GM21529 (cell line): ENCODE measurements around the gene SEC61A2.
"Not testable (repeated sequence)": the region's sequence is repeated elsewhere in the genome, so short reads cannot be mapped to it uniquely, and the experiment has no call there.

ENCODE experiments used
- ATAC-seq: cut with Tn5 transposase; IDR thresholded peaks from one replicate; pipeline ENCODE4 v1.9.1; 2021; ENCODE audit not compliant: unreplicated experiment

Gene SEC61A2

DNA sequence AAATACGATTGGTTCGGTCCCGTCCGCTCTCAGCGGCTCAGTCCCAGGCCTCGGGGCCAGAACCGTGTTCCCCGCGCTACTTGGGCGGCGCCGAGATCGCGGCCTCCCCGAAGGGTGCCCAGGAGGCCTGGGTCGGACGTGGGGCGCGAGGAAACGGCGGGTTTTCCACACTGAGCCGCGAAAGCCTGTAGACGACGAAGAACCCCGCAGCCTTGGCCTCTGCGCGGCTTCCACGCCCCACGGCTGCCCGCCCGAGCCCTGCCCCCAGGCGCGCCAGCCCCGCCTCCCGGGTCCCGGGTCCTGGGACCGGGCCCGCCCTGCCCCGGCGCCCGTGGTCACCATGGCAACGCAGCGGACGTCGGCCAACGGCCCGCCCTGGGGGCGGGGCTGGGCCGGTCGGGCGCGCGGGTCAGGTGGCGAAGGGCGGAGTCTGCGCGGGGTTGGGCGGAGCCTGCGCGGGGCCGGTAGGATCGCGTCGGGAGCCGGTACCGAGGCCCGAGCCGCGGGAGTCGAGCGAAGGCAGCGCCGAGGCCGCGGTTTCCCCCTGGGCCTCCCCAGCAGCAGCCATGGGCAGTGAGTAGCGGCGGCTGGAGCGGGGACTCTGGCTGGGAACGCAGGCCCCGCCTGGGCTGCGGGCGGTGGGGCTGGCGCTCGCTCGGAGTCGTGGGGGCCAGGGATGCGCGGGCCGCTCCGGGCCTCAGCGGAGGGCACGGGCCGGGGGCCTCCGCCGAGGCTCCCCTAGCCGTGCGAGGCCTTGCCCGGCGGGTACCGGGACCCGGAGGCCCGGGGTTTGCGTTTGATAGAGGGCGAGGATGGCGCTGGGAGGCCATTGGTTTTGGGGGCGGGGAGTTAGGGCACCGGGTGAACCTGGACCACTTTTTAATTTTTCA is at the start of gene SEC61A2:
TSS of gene SEC61A2 (plus strand) at position 456 of the 890 bp plus-strand sequence. CDS start at position 567, 111 bp downstream.
- ATAC-seq, result peak; percentile 91

GRCh38 chr10:12081470-12081869 is 48.0 kb upstream of the SEC61A2 start:
- no peak for ATAC-seq

GRCh38 chr10:12081879-12082557 is 47.5 kb upstream of the SEC61A2 start:
- ATAC-seq, result no peak

- no peak for ATAC-seq
Observed at GRCh38 chr10:12088919-12089318, 40.6 kb upstream of the SEC61A2 start.

DNA sequence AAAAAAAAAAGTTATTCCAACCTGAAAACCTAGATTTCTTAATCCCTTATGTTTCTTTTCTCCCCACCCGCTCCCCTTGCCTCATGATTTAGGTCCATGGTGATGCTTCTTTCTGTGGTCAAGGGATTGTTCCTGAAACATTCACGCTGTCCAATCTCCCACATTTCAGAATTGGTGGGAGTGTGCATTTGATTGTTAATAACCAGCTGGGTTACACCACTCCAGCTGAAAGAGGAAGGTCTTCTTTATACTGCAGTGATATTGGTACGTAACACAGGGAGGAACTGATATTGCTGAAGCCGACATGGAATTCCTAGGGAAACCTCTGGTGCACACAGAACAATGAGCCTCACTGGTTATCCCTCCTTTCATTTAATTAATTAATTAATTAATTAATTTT is 38.1 kb upstream of the SEC61A2 start:
- ATAC-seq, result no peak

- ATAC-seq, result not testable (repeated sequence)
Observed at GRCh38 chr10:12097361-12097760, 32.1 kb upstream of the SEC61A2 start.

DNA sequence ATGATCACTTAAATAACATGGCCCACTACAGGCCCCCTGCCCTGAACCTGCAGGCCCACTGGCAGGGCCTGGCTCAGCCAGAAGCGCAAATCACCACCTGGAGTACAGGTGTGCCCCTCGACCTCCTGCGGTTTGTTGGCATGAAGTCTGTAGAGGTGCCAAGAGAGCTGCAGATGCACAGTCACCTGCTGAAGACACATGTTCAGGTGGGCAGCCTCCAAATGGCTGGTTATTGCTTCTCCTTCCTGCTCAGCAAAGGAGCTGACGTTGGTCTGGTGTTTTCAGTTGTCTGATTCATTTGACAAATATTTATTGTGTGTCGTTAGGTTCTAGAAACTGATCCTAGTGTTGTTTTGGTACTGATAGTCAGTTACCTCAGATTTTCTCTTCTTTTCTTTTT is 31.7 kb upstream of the SEC61A2 start:
- ATAC-seq, result no peak

DNA sequence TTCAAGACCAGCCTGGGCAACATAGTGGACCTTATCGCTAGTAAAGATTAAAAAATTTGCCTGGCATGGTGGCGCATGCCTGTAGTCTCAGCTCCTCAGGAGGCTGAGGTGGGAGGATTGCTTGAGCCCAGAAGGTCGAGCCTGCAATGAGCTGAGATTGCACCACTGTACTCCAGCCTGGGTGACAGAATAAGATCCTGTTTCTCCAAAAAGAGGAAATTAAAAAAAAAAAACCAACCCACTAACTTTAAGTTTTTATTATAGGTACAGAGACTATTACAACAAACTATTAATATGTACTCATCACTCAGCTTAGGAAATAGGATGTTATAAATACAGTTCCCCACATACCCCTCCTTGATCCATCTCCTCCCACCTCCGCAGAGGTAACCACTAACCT is 30.5 kb upstream of the SEC61A2 start:
- no peak for ATAC-seq

DNA sequence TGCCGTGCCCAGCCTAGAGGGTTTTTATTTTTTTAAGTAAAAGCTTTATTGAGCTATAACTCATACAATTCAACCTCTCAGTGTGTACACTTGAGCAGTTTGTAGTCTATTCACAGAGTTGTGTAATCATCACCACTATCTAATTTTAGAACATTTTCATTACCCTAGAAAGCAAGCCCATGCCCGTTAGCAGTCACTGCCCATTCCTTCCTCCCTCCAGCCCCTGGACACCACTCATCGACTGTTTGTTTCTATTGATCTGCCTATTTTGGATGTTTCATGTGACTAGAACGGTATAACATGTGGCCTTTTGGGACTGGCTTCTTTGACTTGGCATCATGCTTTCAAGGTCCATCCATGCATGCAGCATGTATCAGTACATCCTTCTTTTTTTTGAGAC is 25.7 kb upstream of the SEC61A2 start:
- no peak for ATAC-seq

DNA sequence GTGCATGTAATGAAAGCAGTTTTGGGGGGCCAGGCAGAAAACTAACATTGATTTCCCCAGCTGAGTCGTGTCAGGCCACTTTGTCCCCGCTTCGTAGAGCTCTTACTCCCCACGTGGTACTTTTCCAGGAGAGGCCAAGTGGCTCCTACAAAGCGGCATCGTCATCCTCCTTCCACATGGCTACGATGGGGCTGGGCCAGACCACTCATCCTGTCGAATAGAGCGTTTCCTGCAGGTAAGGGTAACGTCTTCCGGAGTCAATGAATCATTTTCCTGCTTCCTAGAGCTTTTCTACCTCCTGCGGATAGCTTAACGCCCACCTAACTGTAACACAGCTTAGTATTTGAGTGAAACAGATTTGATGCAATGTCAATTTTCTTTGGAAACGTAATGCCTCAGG is 21.7 kb upstream of the SEC61A2 start:
- no peak for ATAC-seq

GRCh38 chr10:12109286-12109685 is 20.2 kb upstream of the SEC61A2 start:
- ATAC-seq, result no peak

GRCh38 chr10:12111528-12111927 is 17.9 kb upstream of the SEC61A2 start:
- ATAC-seq, result no peak

DNA sequence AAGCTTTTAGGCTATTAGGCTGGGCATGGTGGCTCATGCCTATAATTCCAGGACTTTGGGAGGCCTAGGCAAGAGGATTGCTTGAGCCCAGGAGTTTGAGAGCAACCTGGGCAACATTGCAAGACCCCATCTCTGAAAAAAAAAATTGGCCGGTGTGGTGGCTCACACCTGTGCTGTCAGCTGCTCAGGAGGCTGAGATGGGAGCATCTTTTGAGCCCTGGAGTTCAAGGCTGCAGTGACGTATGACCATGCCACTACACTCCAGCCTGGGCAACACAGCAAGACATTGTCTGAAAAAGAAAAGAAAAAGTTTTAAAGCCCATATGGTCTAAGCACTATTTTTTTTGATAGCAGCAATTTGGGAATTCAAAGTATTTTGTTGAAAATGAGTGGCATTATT is 15.8 kb upstream of the SEC61A2 start:
- ATAC-seq, result no peak

- ATAC-seq, result no peak
Observed at GRCh38 chr10:12121673-12122072, 7.8 kb upstream of the SEC61A2 start.

- ATAC-seq, result peak; percentile 34
Observed at GRCh38 chr10:12130237-12130872, 878 bp downstream of the SEC61A2 start.

GRCh38 chr10:12135631-12136030 is 6.2 kb downstream of the SEC61A2 start:
- ATAC-seq, result no peak

DNA sequence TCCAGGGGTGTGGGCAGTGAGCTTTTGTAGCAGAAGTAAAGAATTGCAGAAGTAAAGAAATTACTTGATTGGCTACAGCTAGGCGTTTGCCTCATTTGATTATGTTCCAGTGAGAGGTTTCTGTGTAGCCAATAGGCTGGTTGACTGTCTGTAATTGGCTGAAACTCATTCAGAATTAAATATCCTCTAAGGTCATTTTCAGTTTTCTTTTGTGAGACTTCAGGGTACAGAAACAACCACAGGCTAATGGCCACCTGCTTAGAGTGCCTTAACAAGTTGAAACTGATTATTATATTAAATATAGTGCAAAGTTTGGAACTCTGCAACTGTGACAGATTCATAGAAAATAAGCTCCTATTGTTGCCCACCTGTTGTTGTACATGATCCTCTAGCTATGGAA is 10.6 kb downstream of the SEC61A2 start:
- ATAC-seq, result no peak

GRCh38 chr10:12144538-12144937 is 15.1 kb downstream of the SEC61A2 start:
- no peak for ATAC-seq

DNA sequence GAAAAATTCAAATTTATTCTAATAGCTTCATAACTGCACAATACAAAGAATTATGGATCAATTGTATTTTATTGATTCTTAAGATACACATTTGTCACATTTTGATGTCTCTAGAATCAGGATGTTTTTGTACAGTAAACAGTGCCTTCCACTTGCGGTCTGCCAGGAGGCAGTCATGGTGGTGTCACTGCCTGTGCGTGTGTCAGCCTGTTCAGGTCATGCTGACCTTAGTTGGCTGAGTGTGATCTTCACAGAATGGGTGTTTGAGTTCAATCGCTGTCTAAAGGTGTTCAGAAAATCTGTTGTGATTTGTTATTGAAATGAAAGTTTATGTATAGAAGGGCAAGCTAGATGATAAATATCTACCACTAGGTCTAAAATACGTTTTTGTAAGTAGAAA is 20.7 kb downstream of the SEC61A2 start:
- ATAC-seq, result no peak

DNA sequence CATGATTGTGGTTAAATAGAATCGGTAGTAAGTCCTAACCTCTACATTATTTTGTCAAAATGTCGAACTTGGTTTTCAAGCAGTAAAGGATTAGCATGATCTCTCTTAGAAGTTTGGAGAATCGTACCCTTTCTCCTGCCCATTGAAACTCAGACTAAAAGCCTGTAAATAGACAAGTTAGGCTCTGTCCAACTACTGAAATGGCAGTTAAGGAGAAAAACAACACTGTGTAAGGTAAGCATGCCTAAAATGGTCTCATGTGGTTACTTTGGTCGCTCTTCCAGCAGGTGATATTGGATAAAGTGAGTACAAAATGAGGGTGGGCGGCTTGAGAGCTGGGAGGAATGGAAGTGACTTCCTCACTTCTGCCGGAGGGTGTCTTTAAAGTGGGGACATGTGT is 25.0 kb downstream of the SEC61A2 start:
- ATAC-seq, result no peak

DNA sequence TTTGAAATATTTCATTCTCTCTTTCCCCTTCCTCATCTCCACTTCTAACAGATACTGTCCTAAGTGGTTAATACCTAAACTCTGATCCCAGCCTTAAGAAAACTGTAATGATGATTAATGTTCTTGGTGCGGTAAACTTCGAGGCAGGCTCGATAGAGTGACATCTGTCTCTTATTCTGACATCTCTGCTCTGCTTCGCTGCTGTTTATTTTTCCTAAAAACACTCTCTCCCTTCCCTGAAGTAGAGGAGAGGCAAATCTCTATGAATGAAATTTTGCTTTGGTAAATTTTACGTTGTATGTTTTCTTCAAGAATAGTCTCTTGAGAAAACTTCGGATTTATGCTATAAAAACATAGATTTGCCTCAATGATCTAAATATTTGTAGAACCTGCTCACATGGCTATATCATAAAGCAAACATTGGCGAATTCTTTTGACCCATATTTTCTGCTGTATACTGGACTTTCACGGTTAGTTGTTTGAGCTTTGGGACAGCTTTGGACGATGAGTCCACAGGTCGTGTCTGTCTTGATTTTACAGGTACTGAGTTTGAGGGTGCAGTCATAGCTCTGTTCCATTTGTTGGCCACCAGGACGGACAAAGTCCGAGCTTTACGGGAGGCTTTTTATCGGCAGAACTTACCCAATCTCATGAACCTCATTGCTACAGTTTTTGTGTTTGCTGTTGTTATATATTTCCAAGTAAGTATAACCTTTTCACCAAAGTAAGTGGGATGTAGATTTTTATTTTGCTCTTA is 27.1 kb downstream of the SEC61A2 start:
- no peak for ATAC-seq
